Hepatocyte (in vitro differentiated cells): Measurements from ENCODE around the gene VAV2. TPM values are rescaled to one million over a fixed set of nuclear protein-coding genes. Genes with fewer than 3 reads are reported as not detected.

ENCODE experiments used
- DNase-seq: peaks from one replicate; pipeline ENCODE4 v3.0.0-alpha.2; 2016; ENCODE audit warnings: low spot score
- H2AFZ ChIP-seq: fragments of 200-600 bp; sonication (generic); 2 replicates; pipeline ENCODE4 v1.6.0; 2016; ENCODE audit warnings: antibody characterized with exemption, mild to moderate bottlenecking
- H3K27ac ChIP-seq: fragments of 200-600 bp; sonication (generic); 2 replicates; pipeline ENCODE4 v1.5.1; 2016; ENCODE audit warnings: mild to moderate bottlenecking
- H3K27me3 ChIP-seq: fragments of 200-600 bp; sonication (generic); 2 replicates; pipeline ENCODE4 v1.6.1; 2016
- H3K36me3 ChIP-seq: fragments of 200-600 bp; sonication (generic); replicated peaks from 2 replicates; pipeline ENCODE4 v1.5.1; 2016; ENCODE audit warnings: low read depth; ENCODE audit not compliant: insufficient read depth
- H3K4me1 ChIP-seq: fragments of 200-600 bp; sonication (generic); 2 replicates; pipeline ENCODE4 v1.5.1; 2016; ENCODE audit warnings: mild to moderate bottlenecking, moderate library complexity; ENCODE audit not compliant: insufficient read depth
- H3K4me2 ChIP-seq: fragments of 200-600 bp; sonication (generic); 2 replicates; pipeline ENCODE4 v1.6.0; 2016
- H3K4me3 ChIP-seq: fragments of 200-600 bp; sonication (generic); 2 replicates; pipeline ENCODE4 v1.5.1; 2016; ENCODE audit warnings: mild to moderate bottlenecking
- H3K79me2 ChIP-seq: fragments of 200-600 bp; sonication (generic); 2 replicates; pipeline ENCODE4 v1.6.0; 2017; ENCODE audit warnings: mild to moderate bottlenecking
- H3K9me2 ChIP-seq: fragments of 200-600 bp; sonication (generic); replicated peaks from 2 replicates; pipeline ENCODE4 v1.6.0; 2017; ENCODE audit warnings: mild to moderate bottlenecking; ENCODE audit not compliant: insufficient read depth
- H3K9me3 ChIP-seq: fragments of 200-600 bp; sonication (generic); 2 replicates; pipeline ENCODE4 v1.5.1; 2016; ENCODE audit warnings: low read depth, mild to moderate bottlenecking
- H4K20me1 ChIP-seq: fragments of 200-600 bp; sonication (generic); 2 replicates; pipeline ENCODE4 v1.6.0; 2016; ENCODE audit warnings: mild to moderate bottlenecking; ENCODE audit not compliant: insufficient read depth, poor library complexity, severe bottlenecking
- CTCF ChIP-seq: fragments of 200-600 bp; sonication (generic); IDR thresholded peaks from 2 replicates; pipeline ENCODE4 v1.5.1; 2016; ENCODE audit warnings: antibody characterized with exemption, mild to moderate bottlenecking; ENCODE audit not compliant: poor library complexity
- EZH2 ChIP-seq: fragments of 200-600 bp; sonication (generic); IDR thresholded peaks from 2 replicates; pipeline ENCODE4 v1.6.1; 2016; ENCODE audit warnings: antibody characterized with exemption, mild to moderate bottlenecking, borderline replicate concordance
- EZH2phosphoT487 ChIP-seq: fragments of 200-600 bp; sonication (generic); IDR thresholded peaks from one replicate; pipeline ENCODE4 v1.6.1; 2018; ENCODE audit warnings: antibody characterized with exemption, mild to moderate bottlenecking, low read depth, moderate library complexity; ENCODE audit not compliant: unreplicated experiment, severe bottlenecking
- WGBS: methylation state at CpG from one replicate; pipeline ENCODE4 v1.1.6; 2016; ENCODE audit warnings: low lambda C conversion rate; ENCODE audit errors: missing lambda C conversion rate; 5-methylcytosine and 5-hydroxymethylcytosine counted together
- polyA plus RNA-seq: library from polyadenylated mRNA; unstranded; fragments of >200 nt; fragmentation: Nextera tagmentation; extraction: Ambion mirVana; gene quantifications from 2 replicates; pipeline ENCODE4 v1.2.1, GENCODE V29; 2016
- total RNA-seq: library from RNA; depleted of rRNA; stranded (reverse); fragments of >200 nt; gene quantifications from 2 replicates; pipeline ENCODE4 v1.2.3, GENCODE V29; 2014

Gene VAV2
- total and polyA plus RNA-seq, 2 experiments from 2014 or later, result 24.9 to 27.7 TPM

- Histone ChIP-seq H2AFZ (no peak overlapping the region), H3K27me3 (no peaks in the 10 kb centered on the region), H3K4me2 (no peak overlapping the region), H3K4me3 (no peak overlapping the region), H3K9me3 (no peaks in the 10 kb centered on the region), H3K27ac (no peak overlapping the region), H4K20me1 (no peaks in the 10 kb centered on the region), H3K79me2 (no peaks in the 10 kb centered on the region), H3K4me1 (no peaks in the 10 kb centered on the region), H3K9me2 (no peaks in the 10 kb centered on the region), H3K36me3 (no peaks in the 10 kb centered on the region)
- WGBS, result 88% methylated on average over 22 of the region's 22 CpGs
- TF ChIP-seq EZH2phosphoT487 (no peak), EZH2 (no peak), CTCF (no peak)
- DNase-seq, result no peak
Observed at GRCh38 chr9:133797406-133798105, 194.6 kb downstream of the VAV2 start.

- H3K36me3 ChIP-seq, result no peaks in the 10 kb centered on the region
Observed at GRCh38 chr9:133796562-133796961, 195.6 kb downstream of the VAV2 start.

GRCh38 chr9:133795049-133795448, 197.1 kb downstream of the VAV2 start:
- no peak overlapping the region for H3K27ac ChIP-seq
- no peaks in the 10 kb centered on the region for H3K9me2 ChIP-seq
- H3K4me3 ChIP-seq, result no peak overlapping the region
- H2AFZ ChIP-seq, result no peak overlapping the region
- no peaks in the 10 kb centered on the region for H3K27me3 ChIP-seq
- H3K9me3 ChIP-seq, result no peaks in the 10 kb centered on the region
- no peaks in the 10 kb centered on the region for H3K79me2 ChIP-seq
- DNase-seq, result no peak
- no peaks in the 10 kb centered on the region for H3K4me1 ChIP-seq
- no peaks in the 10 kb centered on the region for H4K20me1 ChIP-seq
- no peaks in the 10 kb centered on the region for H3K36me3 ChIP-seq
- H3K4me2 ChIP-seq, result no peak overlapping the region
- WGBS, result 82% methylated on average over 8 of the region's 8 CpGs
- TF ChIP-seq EZH2phosphoT487 (no peak), EZH2 (no peak), CTCF (no peak)

More at GRCh38 chr9:133796562-133796961, 195.6 kb downstream of the VAV2 start:
- no peak overlapping the region for H3K4me3 ChIP-seq
- H3K9me3 ChIP-seq, result no peaks in the 10 kb centered on the region
- H4K20me1 ChIP-seq, result no peaks in the 10 kb centered on the region
- H3K4me1 ChIP-seq, result no peaks in the 10 kb centered on the region
- H2AFZ ChIP-seq, result no peak overlapping the region
- no peaks in the 10 kb centered on the region for H3K79me2 ChIP-seq
- H3K27me3 ChIP-seq, result no peaks in the 10 kb centered on the region
- WGBS, result 93% methylated on average over 11 of the region's 11 CpGs
- no peak for DNase-seq
- no peak for TF ChIP-seq EZH2
- TF ChIP-seq EZH2phosphoT487, result no peak
- TF ChIP-seq CTCF, result no peak
- H3K4me2 ChIP-seq, result no peak overlapping the region
- H3K9me2 ChIP-seq, result no peaks in the 10 kb centered on the region
- no peak overlapping the region for H3K27ac ChIP-seq
